HG02642 (cell line): ENCODE data around the gene NMRK2.
"Not testable (repeated sequence)": the region's sequence is repeated elsewhere in the genome, so short reads cannot be mapped to it uniquely, and the experiment has no call there.

Experiments
- ATAC-seq: cut with Tn5 transposase; IDR thresholded peaks from one replicate; pipeline ENCODE4 v1.9.1; 2021; ENCODE audit warnings: mild to moderate bottlenecking; ENCODE audit not compliant: unreplicated experiment, poor library complexity

The NMRK2 gene

GRCh38 chr19:3932931-3933810 is at the start of gene NMRK2:
NMRK2 (plus strand) TSS chr19:3933069; CDS start chr19:3933672, 603 bp downstream.
- ATAC-seq = no peak

- ATAC-seq = no peak
Observed at GRCh38 chr19:3890591-3890990, 42.3 kb upstream of the NMRK2 start.

- no peak for ATAC-seq
Observed at GRCh38 chr19:3893509-3894179, 39.2 kb upstream of the NMRK2 start.

GRCh38 chr19:3894959-3895358 is 37.9 kb upstream of the NMRK2 start:
- ATAC-seq = not testable (repeated sequence)

- no peak for ATAC-seq
Observed at GRCh38 chr19:3895788-3896187, 37.1 kb upstream of the NMRK2 start.

- ATAC-seq = no peak
Observed at GRCh38 chr19:3897936-3898335, 34.9 kb upstream of the NMRK2 start.

- no peak for ATAC-seq
Observed at GRCh38 chr19:3898426-3898825, 34.4 kb upstream of the NMRK2 start.

- ATAC-seq = no peak
Observed at GRCh38 chr19:3899531-3900294, 33.2 kb upstream of the NMRK2 start.

- ATAC-seq = no peak
Observed at GRCh38 chr19:3902317-3902973, 30.4 kb upstream of the NMRK2 start.

GRCh38 chr19:3904233-3904632 is 28.6 kb upstream of the NMRK2 start:
- no peak for ATAC-seq

GRCh38 chr19:3907626-3908265 is 25.1 kb upstream of the NMRK2 start:
- no peak for ATAC-seq

- no peak for ATAC-seq
Observed at GRCh38 chr19:3908266-3909054, 24.4 kb upstream of the NMRK2 start.

GRCh38 chr19:3910105-3910504 is 22.8 kb upstream of the NMRK2 start:
- no peak for ATAC-seq

GRCh38 chr19:3914199-3914598 is 18.7 kb upstream of the NMRK2 start:
- no peak for ATAC-seq

- no peak for ATAC-seq
Observed at GRCh38 chr19:3916033-3916432, 16.8 kb upstream of the NMRK2 start.

- no peak for ATAC-seq
Observed at GRCh38 chr19:3919793-3920192, 13.1 kb upstream of the NMRK2 start.

GRCh38 chr19:3923096-3923758 is 9.6 kb upstream of the NMRK2 start:
- no peak for ATAC-seq

GRCh38 chr19:3923912-3924311 is 9.0 kb upstream of the NMRK2 start:
- no peak for ATAC-seq

- ATAC-seq = no peak
Observed at GRCh38 chr19:3931041-3931440, 1.8 kb upstream of the NMRK2 start.
